WTC11 (cell line): ENCODE data around the gene ARL8A. TPM values are rescaled to one million over a fixed set of nuclear protein-coding genes. Genes with fewer than 3 reads are reported as not detected.

Experiments used
- ATAC-seq: fragments of 200-7000 bp; cut with Tn5 transposase; 2 replicates; pipeline ENCODE4 v1.10.0; 2021; ENCODE audit warnings: mild to moderate bottlenecking, moderate library complexity
- CTCF ChIA-PET: fragments of 300-600 bp; sonication (Branson Sonifier 250); formaldehyde crosslinking; loops from one replicate; lab custom pipeline; 2021; ENCODE audit warnings: antibody characterized with exemption; lab: Charles Lee
- POLR2A ChIA-PET: fragments of 350-600 bp; sonication (Branson Sonifier 250); formaldehyde crosslinking; loops from one replicate; lab custom pipeline; 2021; ENCODE audit warnings: antibody characterized with exemption; lab: Charles Lee
- DNase-seq: peaks from one replicate; pipeline ENCODE4 v3.0.0; 2021; ENCODE audit warnings: low spot score
- H3K27ac Mint-ChIP-seq: 2 replicates; pipeline ENCODE4 v1.8.0; 2021; ENCODE audit warnings: mixed read lengths
- H3K27me3 Mint-ChIP-seq: 2 replicates; pipeline ENCODE4 v1.8.0; 2021; ENCODE audit warnings: low read depth, mild to moderate bottlenecking, moderate library complexity, mixed read lengths
- H3K36me3 Mint-ChIP-seq: 2 replicates; pipeline ENCODE4 v1.8.0; 2021; ENCODE audit warnings: mixed read lengths
- H3K4me1 Mint-ChIP-seq: 2 replicates; pipeline ENCODE4 v1.8.0; 2022; ENCODE audit warnings: mixed read lengths
- H3K4me3 Mint-ChIP-seq: 2 replicates; pipeline ENCODE4 v1.8.0; 2021; ENCODE audit warnings: mild to moderate bottlenecking, moderate library complexity, mixed read lengths
- H3K9me3 Mint-ChIP-seq: 2 replicates; pipeline ENCODE4 v1.8.0; 2021; ENCODE audit warnings: mixed read lengths
- AR ChIP-seq: fragments of 250-450 bp; sonication (Bioruptor Pico); IDR thresholded peaks from 2 replicates; pipeline ENCODE4 v1.9.0; 2021; ENCODE audit warnings: mild to moderate bottlenecking
- CREB1 ChIP-seq: sonication (generic); formaldehyde crosslinking; IDR thresholded peaks from 2 replicates; pipeline ENCODE4 v1.8.0; 2023; ENCODE audit warnings: mild to moderate bottlenecking, missing genetic modification reagents
- CREM ChIP-seq: sonication (generic); formaldehyde crosslinking; IDR thresholded peaks from 2 replicates; pipeline ENCODE4 v1.8.1; 2022; ENCODE audit warnings: mild to moderate bottlenecking, missing genetic modification reagents, moderate library complexity
- FOXK1 ChIP-seq: sonication (generic); formaldehyde crosslinking; IDR thresholded peaks from 2 replicates; pipeline ENCODE4 v1.8.0; 2022; ENCODE audit warnings: mild to moderate bottlenecking, moderate library complexity, missing genetic modification reagents
- FOXP4 ChIP-seq: sonication (generic); formaldehyde crosslinking; IDR thresholded peaks from 2 replicates; pipeline ENCODE4 v1.8.0; 2022; ENCODE audit warnings: mild to moderate bottlenecking, missing genetic modification reagents
- JUN ChIP-seq: sonication (generic); formaldehyde crosslinking; IDR thresholded peaks from 2 replicates; pipeline ENCODE4 v1.8.0; 2023; ENCODE audit warnings: mild to moderate bottlenecking, missing genetic modification reagents
- PRRX2 ChIP-seq: fragments of 250-450 bp; sonication (Bioruptor Pico); IDR thresholded peaks from 2 replicates; pipeline ENCODE4 v1.8.0; 2021; ENCODE audit warnings: mild to moderate bottlenecking
- SMAD3 ChIP-seq: sonication (generic); formaldehyde crosslinking; IDR thresholded peaks from 2 replicates; pipeline ENCODE4 v1.8.0; 2022; ENCODE audit warnings: missing genetic modification reagents, mild to moderate bottlenecking, borderline replicate concordance
- ZNF232 ChIP-seq: sonication (generic); formaldehyde crosslinking; IDR thresholded peaks from 2 replicates; pipeline ENCODE4 v1.8.0; 2022; ENCODE audit warnings: mild to moderate bottlenecking, missing genetic modification reagents
- total RNA-seq: library from RNA; stranded (reverse); gene quantifications from 3 replicates; pipeline ENCODE4 v1.2.3, GENCODE V29; 2021
- TF ChIP-seq, protein P1 (sequence below): sonication (generic); formaldehyde crosslinking; IDR thresholded peaks from 2 replicates; pipeline ENCODE4 v1.8.1; 2023; ENCODE audit warnings: mild to moderate bottlenecking, missing genetic modification reagents, moderate library complexity
- TF ChIP-seq, protein P2 (sequence below): sonication (generic); formaldehyde crosslinking; conservative IDR thresholded peaks from 2 replicates; pipeline ENCODE4 v1.8.1; 2023; ENCODE audit warnings: mild to moderate bottlenecking, low read depth, missing genetic modification reagents, moderate library complexity
- TF ChIP-seq, protein P3 (sequence below): fragments of 250-450 bp; sonication (Bioruptor Pico); IDR thresholded peaks from 2 replicates; pipeline ENCODE4 v1.9.0; 2021; ENCODE audit warnings: mild to moderate bottlenecking, borderline replicate concordance

Gene ARL8A
- total RNA-seq, 1 experiment from 2014 or later = 47.2 TPM

- POLR2A ChIA-PET = interaction anchor here (0.5 to 2.4 kb wide), 5 partner anchors 20 to 149 kb away, joined by 3 to 13 read pairs (median 5); partner anchors contain the start of gene ELF3
Observed at GRCh38 chr1:202106340-202107254, 37.9 kb downstream of the ARL8A start.

More at GRCh38 chr1:202106340-202107254, 37.9 kb downstream of the ARL8A start:
- CTCF ChIA-PET = interaction anchor here (0.5 to 4.2 kb wide), 13 partner anchors 12 to 625 kb away, joined by 3 to 47 read pairs (median 6); partner anchors contain the start of genes ELF3 and GPR37L1
- no peaks in the 10 kb centered on the region for H3K9me3 Mint-ChIP-seq
- H3K4me3 Mint-ChIP-seq = no peak overlapping the region
- peaks cover 38% of the 10 kb centered on the region for H3K4me1 Mint-ChIP-seq
- ATAC-seq = no peak; the same call in 1 of the 2 replicates
- H3K27me3 Mint-ChIP-seq = no peaks in the 10 kb centered on the region
- no peak overlapping the region for H3K27ac Mint-ChIP-seq
- no peak for TF ChIP-seq AR (CRISPR knock-in tag)
- TF ChIP-seq CREB1 (CRISPR knock-in tag) = no peak
- TF ChIP-seq SMAD3 (CRISPR knock-in tag) = no peak
- TF ChIP-seq FOXP4 (CRISPR knock-in tag) = no peak
- TF ChIP-seq PRRX2 (CRISPR knock-in tag) = no peak
- TF ChIP-seq, protein P1, sequence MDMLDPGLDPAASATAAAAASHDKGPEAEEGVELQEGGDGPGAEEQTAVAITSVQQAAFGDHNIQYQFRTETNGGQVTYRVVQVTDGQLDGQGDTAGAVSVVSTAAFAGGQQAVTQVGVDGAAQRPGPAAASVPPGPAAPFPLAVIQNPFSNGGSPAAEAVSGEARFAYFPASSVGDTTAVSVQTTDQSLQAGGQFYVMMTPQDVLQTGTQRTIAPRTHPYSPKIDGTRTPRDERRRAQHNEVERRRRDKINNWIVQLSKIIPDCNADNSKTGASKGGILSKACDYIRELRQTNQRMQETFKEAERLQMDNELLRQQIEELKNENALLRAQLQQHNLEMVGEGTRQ (CRISPR knock-in tag) = no peak
- TF ChIP-seq, protein P2, sequence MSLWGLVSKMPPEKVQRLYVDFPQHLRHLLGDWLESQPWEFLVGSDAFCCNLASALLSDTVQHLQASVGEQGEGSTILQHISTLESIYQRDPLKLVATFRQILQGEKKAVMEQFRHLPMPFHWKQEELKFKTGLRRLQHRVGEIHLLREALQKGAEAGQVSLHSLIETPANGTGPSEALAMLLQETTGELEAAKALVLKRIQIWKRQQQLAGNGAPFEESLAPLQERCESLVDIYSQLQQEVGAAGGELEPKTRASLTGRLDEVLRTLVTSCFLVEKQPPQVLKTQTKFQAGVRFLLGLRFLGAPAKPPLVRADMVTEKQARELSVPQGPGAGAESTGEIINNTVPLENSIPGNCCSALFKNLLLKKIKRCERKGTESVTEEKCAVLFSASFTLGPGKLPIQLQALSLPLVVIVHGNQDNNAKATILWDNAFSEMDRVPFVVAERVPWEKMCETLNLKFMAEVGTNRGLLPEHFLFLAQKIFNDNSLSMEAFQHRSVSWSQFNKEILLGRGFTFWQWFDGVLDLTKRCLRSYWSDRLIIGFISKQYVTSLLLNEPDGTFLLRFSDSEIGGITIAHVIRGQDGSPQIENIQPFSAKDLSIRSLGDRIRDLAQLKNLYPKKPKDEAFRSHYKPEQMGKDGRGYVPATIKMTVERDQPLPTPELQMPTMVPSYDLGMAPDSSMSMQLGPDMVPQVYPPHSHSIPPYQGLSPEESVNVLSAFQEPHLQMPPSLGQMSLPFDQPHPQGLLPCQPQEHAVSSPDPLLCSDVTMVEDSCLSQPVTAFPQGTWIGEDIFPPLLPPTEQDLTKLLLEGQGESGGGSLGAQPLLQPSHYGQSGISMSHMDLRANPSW = no peak
- no peak for TF ChIP-seq CREM (CRISPR knock-in tag)
- TF ChIP-seq JUN = no peak
- TF ChIP-seq, protein P3, sequence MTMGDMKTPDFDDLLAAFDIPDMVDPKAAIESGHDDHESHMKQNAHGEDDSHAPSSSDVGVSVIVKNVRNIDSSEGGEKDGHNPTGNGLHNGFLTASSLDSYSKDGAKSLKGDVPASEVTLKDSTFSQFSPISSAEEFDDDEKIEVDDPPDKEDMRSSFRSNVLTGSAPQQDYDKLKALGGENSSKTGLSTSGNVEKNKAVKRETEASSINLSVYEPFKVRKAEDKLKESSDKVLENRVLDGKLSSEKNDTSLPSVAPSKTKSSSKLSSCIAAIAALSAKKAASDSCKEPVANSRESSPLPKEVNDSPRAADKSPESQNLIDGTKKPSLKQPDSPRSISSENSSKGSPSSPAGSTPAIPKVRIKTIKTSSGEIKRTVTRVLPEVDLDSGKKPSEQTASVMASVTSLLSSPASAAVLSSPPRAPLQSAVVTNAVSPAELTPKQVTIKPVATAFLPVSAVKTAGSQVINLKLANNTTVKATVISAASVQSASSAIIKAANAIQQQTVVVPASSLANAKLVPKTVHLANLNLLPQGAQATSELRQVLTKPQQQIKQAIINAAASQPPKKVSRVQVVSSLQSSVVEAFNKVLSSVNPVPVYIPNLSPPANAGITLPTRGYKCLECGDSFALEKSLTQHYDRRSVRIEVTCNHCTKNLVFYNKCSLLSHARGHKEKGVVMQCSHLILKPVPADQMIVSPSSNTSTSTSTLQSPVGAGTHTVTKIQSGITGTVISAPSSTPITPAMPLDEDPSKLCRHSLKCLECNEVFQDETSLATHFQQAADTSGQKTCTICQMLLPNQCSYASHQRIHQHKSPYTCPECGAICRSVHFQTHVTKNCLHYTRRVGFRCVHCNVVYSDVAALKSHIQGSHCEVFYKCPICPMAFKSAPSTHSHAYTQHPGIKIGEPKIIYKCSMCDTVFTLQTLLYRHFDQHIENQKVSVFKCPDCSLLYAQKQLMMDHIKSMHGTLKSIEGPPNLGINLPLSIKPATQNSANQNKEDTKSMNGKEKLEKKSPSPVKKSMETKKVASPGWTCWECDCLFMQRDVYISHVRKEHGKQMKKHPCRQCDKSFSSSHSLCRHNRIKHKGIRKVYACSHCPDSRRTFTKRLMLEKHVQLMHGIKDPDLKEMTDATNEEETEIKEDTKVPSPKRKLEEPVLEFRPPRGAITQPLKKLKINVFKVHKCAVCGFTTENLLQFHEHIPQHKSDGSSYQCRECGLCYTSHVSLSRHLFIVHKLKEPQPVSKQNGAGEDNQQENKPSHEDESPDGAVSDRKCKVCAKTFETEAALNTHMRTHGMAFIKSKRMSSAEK (CRISPR knock-in tag) = no peak
- no peak for TF ChIP-seq ZNF232 (CRISPR knock-in tag)
- no peak for TF ChIP-seq FOXK1 (CRISPR knock-in tag)
- no peak for DNase-seq
- H3K36me3 Mint-ChIP-seq = no peaks in the 10 kb centered on the region
